ENCODE measurements around the gene MICU1.
"Not testable (repeated sequence)": the region's sequence is repeated elsewhere in the genome, so short reads cannot be mapped to it uniquely, and the experiment has no call there.

The MICU1 gene

DNA sequence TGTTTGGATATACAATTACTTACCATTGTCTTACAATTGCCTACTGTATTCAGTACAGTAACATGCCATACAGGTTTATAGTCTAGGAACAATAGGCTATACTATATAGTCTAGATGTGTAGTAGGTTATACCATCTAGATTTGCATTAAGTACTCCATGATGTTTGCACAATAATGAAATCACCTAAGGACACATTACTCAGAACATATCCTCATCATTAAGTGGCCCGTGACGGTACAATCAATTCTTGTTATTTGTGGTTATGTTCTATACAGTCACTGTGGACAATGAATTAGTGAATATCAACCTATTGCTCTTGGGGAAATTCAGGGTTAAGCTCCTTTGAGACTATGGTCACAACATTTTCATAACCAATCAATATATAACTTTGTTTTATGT is 75.6 kb downstream of the MICU1 start:
- no peak for DNase-seq

- DNase-seq = no peak
Measured at GRCh38 chr10:72545546-72545945, 80.3 kb downstream of the MICU1 start.

DNA sequence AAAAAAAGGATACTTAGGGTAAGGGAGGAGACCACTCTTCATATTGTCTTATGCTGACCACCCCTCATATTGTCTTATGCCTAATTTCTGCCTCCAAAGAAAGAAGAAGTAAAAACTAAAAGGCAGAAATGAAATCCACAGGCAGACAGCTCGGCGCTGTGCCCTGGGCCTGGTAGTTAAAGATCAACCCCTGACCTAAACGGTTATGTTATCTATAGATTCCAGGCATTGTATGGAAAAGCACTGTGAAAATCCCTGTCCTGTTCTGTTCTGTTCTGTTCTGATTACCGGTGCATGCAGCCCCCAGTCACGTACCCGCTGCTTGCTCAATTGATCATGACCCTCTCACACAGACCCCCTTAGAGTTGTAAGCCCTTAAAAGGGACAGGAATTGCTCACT is 82.0 kb downstream of the MICU1 start:
- DNase-seq = not testable (repeated sequence)

DNA sequence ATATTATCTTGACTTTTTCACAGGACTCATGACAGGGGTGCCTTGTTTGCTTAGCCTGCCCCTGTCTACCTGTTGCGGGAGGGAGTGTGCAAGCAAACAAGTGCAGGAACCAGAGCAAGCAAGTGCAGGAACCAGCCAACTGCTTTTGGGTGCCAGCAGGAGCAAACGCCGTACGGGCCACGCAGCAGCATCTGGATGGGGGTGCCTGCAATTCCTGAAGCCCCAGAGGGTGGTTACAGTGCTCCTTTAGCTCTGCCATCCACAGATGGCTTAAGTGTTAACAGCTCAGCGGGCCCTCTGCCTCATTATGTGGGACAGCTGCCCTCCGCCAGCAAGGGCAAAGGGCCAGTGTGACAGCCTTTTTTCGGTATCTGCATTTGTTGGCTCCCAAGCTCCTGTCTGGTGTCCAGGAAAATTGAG is 83.5 kb downstream of the MICU1 start:
- no peak for DNase-seq

DNA sequence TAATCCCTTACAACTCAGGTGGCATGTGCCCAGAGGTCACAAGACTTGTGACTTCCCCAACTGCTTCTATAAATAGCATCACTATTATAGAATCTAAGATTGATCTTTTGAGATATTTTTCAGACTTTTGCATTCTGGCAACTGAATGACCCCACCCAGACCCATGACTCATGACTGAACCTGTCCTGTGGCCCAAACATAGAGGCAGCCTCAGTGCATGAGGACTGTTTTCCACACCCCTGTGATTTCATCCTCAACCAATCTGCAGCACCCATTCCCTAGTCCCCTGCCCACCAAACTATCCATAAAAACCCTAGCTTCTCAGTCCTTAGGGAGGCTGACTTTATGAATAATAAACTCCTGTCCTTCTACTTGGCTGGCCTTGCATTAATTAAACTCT is 84.5 kb downstream of the MICU1 start:
- no peak for DNase-seq

- no peak for DNase-seq
Measured at GRCh38 chr10:72540193-72540807, 85.6 kb downstream of the MICU1 start.

- DNase-seq = no peak
Measured at GRCh38 chr10:72539137-72539536, 86.7 kb downstream of the MICU1 start.

DNA sequence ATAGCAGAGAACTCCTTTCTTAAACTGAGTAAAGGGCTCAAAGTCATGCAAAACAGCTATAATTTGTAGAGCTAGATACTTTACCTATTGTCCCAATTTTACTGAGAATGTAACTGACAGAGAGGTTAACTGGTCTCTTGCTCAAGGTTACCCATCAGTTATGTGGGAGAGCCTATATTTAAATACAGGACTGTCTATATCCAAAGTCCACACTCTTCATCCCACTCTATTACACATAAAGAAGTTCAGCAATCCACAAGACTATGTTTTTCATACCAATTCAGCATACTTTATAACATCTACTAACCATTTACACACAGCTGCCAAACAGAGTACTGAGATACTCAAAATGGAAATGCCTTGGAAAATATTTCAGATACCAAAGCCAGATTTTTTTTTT is 100.2 kb downstream of the MICU1 start:
- no peak for DNase-seq

- no peak for DNase-seq
Measured at GRCh38 chr10:72525277-72525676, 100.6 kb downstream of the MICU1 start.

GRCh38 chr10:72524489-72524888 is 101.4 kb downstream of the MICU1 start:
- no peak for DNase-seq

DNA sequence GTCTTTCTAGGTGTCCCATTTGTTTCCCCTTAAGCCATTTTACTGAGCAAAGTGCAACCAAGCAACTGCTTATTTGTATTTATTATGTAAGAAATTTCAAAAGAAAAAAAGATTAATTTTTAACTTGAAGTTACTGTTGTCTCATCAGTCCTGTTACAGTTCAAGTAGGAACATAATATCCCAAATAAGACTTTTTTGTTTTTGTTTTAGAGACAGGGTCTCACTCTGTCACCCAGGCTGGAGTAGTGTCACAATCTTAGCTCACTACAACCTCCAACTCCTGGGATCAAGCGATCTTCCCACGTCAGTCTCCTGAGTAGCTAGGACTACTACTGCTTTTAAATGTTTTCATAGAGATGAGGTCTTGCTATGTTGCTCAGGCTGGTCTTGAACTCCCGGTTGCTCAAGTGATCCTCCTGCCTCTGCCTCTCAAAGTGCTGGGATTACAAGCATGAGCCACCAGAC is 101.9 kb downstream of the MICU1 start:
- DNase-seq = no peak

DNA sequence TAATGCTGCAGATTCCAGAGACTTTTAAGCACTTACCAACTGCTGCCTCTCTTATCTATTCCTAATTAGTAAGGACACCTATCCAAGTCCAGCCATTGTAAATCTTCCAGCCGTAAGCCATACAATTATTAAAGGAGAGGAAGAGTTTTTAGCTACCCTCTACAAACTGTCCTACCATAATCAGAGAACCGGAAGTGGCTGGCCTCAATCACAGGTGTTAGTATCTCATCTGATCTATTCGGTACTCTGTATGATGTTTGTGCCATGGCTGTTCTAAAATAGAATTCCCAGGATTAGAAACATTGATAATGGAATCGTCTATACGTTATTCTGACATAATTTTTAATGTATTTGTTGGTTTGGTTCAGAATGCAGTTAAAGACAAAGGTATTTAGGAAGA is 102.8 kb downstream of the MICU1 start:
- no peak for DNase-seq

DNA sequence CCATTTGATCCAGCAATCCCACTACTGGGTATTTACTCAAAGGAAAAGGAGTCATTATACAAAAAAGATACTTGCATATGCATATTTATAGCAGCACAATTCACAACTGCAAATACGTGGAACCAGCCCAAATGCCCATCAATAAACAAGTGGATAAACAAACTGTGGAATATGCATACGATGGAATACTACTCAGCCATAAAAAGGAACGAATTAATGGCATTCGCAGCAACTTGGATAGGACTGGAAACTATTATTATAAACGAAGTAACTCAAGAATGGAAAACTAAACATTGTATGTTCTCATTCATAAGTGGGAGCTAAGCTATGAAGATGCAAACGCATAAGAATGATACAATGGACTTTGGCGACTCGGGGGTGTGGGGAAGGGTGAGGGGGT is 108.6 kb downstream of the MICU1 start:
- DNase-seq = no peak

- no peak for DNase-seq
Measured at GRCh38 chr10:72515455-72515854, 110.4 kb downstream of the MICU1 start.

DNA sequence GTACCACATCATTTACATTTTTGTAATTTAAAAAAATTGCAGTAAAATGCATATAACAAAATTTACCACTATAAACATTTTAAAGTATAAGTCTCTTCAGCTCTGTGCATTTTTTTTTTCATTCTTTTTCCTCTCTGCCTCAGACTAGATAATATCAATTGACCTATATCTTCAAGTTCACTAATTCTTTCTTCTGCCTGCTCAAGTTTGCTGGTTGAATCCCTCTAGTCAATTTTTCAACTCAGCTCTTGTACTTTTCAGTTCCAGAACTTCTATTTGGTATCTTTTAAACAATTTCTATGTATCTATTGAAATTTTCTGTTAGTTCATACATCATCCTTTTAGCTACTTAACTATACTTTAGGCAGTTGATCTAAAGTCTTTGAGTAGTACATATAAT is 112.0 kb downstream of the MICU1 start:
- DNase-seq = no peak

GRCh38 chr10:72511459-72511858 is 114.4 kb downstream of the MICU1 start:
- DNase-seq = no peak

- no peak for DNase-seq
Measured at GRCh38 chr10:72509941-72510340, 115.9 kb downstream of the MICU1 start.

GRCh38 chr10:72509206-72509799 is 116.6 kb downstream of the MICU1 start:
- DNase-seq = no peak

GRCh38 chr10:72508033-72508432 is 117.8 kb downstream of the MICU1 start:
- DNase-seq = no peak

- DNase-seq = no peak
Measured at GRCh38 chr10:72506474-72506873, 119.4 kb downstream of the MICU1 start.

DNA sequence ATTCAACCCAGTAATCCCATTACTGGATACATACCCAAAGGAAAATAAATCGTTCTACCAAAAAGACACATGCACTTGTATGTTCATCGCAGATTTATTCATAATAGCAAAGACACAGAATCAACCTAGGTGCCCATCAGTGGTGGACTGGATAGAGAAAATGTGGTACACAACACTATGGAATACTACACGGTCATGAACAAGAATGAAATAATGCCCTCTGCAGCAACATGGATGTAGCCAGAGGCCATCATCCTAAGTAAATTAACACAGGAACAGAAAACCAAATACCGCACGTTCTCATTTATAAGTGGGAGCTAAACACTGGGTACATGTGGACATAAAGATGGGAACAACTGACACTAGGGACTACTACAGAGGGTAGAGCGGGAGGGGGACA is 120.4 kb downstream of the MICU1 start:
- DNase-seq = no peak

- no peak for DNase-seq
Measured at GRCh38 chr10:72503694-72504438, 122.0 kb downstream of the MICU1 start.

DNA sequence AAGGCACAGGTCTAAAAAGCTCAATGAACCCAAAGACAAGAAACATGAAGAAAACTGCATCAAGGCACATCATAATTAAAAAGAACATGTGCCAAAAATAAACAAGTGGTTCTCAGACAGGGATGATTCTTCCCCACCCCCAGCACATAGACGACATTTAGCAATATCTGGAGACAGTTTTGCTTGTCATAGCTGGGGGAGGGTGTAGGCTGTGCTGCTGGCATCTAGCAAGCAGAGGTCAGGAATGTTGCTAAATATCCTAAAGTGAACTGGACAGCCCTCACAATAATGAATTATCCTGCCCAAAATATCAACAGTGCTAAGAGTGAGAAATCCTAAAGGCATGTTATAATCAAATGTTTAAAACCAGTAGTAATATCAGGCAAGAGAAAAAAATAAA is 122.6 kb downstream of the MICU1 start:
- DNase-seq = no peak

DNA sequence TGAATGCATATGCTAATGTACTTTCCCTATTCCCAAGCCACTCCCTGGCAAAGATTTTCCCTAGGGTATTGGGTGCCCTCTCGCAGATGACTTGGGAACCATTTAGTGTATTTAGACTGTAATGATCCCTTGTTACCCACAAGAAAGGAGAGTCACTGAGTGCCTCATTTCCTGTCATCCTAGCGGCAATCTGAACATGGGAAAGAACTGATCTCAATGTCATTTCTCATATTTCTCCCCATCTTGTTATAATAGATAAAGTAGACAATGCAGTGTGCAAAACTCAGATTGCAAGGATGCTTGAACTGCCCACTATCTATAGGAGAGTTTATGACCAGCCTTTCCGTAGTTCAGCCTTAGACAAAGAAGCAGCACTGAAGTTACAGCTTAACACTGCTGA is 123.3 kb downstream of the MICU1 start:
- no peak for DNase-seq

Data from NCI-H1092 (cell line).